Measurements from ENCODE around the gene CASP8. TPM values are rescaled to one million over a fixed set of nuclear protein-coding genes. Genes with fewer than 3 reads are reported as not detected.

Gene CASP8
- total RNA-seq, 1 donor, result 28.6 TPM

DNA sequence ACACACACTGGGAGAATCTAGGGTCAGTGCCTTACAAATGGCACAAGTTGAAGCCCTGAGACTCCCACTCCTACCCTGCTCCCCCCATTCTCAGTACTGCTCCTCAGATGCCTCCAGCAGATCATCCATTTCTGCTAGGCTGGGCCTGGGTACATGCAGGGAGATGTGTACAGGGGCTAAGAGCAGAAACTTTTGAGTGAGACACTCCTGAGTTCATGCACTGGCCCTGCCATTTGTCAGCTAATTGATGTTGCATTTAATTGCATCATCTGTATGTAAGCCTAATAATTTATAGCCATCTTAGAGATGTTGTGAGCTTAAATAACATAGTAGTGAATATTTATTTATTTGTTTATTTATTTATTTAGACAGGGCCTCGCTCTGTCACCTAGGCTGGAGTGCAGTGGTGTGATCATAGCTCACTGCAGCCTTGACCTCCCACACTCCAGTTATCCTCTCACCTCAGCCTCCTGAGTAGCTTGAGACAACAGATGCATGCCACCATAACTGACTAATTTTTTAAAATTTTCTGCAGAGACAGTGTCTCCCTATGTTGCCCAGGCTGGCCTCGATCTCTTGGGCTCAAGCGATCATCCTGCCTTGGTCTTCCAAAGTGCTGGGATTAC lies 4.8 kb upstream of the CASP8 start:
- DNase-seq (ENCODE audit: low read depth), result peak; percentile 50
- no peak for TF ChIP-seq CTCF (IDR thresholded peaks at IDR 0.05; ENCODE audit: insufficient read depth, low read length)
- no peak overlapping the region for H3K4me3 ChIP-seq (ENCODE audit: low read depth, low read length)

DNA sequence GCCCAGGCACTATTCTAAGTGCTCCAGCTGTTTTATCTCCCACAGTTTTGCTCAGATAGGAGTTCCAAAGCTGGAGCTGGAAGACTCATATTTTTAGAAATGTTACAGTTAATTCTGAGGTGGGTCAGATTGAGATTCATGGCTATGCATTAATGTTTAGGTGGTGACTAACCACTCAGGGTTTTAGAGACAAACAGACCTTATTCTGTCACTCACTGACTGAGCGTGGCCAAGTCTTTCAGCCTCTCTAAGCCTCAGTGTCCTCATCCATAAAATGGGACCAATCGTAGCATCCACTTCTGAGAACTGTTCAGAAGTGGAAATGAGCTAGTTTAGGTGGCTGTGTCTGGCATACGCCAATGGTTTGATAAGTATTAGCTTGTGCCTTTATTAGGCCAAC lies 4.3 kb upstream of the CASP8 start:
- no peak overlapping the region for H3K4me3 ChIP-seq (ENCODE audit: low read depth, low read length)
- peak; percentile 57 for DNase-seq (ENCODE audit: low read depth)
- no peak for TF ChIP-seq CTCF (IDR thresholded peaks at IDR 0.05; ENCODE audit: insufficient read depth, low read length)

GRCh38 chr2:201257381-201257955 lies 2.9 kb upstream of the CASP8 start:
- no peak for DNase-seq (ENCODE audit: low read depth)
- H3K4me3 ChIP-seq (ENCODE audit: low read depth, low read length), result peak overlapping the region; percentile 86

DNA sequence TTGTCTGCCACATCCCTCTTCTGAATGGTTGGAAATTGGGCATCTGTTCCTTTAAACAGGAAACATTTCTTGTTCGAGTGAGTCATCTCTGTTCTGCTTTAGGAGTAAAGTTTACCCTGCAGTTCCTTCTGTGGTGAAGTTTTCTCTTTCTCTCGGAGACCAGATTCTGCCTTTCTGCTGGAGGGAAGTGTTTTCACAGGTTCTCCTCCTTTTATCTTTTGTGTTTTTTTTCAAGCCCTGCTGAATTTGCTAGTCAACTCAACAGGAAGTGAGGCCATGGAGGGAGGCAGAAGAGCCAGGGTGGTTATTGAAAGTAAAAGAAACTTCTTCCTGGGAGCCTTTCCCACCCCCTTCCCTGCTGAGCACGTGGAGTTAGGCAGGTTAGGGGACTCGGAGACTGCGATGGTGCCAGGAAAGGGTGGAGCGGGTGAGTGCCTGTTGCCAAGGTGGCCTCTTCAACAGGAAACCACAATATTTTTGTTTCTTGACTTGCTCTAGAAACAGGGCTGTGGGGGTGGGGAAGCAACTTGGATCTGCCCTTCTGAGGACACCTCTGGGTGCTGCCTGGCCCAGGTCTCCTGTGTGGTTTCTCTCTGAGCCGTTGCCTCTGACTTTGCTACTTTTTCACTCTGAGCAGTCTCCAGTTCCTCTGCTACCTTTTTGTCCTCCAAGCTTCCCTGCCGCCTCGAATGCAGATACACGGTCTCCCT lies 2.2 kb upstream of the CASP8 start:
- peak; percentile 85 for DNase-seq (ENCODE audit: low read depth)
- peak overlapping the region; percentile 86 for H3K4me3 ChIP-seq (ENCODE audit: low read depth, low read length)
- no peak for TF ChIP-seq CTCF (IDR thresholded peaks at IDR 0.05; ENCODE audit: insufficient read depth, low read length)

More at GRCh38 chr2:201257381-201257955, 2.9 kb upstream of the CASP8 start:
- TF ChIP-seq CTCF (IDR thresholded peaks at IDR 0.05; ENCODE audit: insufficient read depth, low read length), result peak; percentile 18

GRCh38 chr2:201258666-201259615 lies 1.4 kb upstream of the CASP8 start:
- TF ChIP-seq CTCF (IDR thresholded peaks at IDR 0.05; ENCODE audit: insufficient read depth, low read length), result peak; percentile 46
- H3K4me3 ChIP-seq (ENCODE audit: low read depth, low read length), result peak overlapping the region; percentile 86
- no peak for DNase-seq (ENCODE audit: low read depth)

- no peak for TF ChIP-seq CTCF (IDR thresholded peaks at IDR 0.05; ENCODE audit: insufficient read depth, low read length)
- peak overlapping the region; percentile 26 for H3K4me3 ChIP-seq (ENCODE audit: low read depth, low read length)
- no peak for DNase-seq (ENCODE audit: low read depth)
Measured at GRCh38 chr2:201261471-201261870, 1.1 kb downstream of the CASP8 start.
